ENCODE data around the gene INF2.

Gene INF2

GRCh38 chr14:104654119-104654518 is 35.3 kb upstream of the INF2 start:
- no peak overlapping the region for H3K27ac ChIP-seq
- no peak for TF ChIP-seq CTCF (conservative IDR thresholded peaks at IDR 0.05)

DNA sequence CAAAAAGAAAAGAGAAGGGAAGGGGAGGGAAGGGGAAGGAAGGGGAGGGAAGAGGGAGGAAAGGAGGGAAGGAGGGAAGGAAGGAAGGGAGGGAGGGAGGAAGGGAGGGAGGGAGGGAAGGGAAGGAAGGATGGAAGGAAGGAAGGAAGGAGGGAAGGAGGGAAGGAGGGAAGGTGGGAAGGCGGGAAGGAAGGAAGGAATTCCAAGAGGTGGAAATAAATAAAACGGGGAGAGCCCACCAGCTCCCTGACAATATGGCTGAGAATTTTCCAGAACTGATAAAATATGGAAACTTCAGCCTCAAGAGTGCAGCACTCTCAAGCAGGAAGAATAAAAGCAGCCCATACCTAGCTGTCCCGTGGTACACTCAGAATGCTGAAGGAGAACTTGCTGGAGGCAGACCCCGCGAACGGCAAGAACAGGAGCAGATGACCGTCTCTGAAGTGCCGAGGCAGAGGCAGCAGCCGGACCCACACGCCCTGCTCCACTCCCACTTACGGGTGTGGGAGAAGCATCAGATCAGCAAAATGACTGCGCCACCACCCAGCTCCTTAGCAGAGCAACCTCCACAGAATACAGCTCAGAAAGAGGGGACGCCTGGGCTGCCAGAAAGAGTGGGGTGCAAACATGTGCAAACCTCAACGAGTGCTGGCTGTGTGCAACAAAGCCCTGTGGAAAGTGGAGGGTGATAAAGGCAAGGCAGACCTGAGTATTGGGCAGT is 34.1 kb upstream of the INF2 start:
- no peak for TF ChIP-seq CTCF (conservative IDR thresholded peaks at IDR 0.05)
- no peak overlapping the region for H3K27ac ChIP-seq

GRCh38 chr14:104656014-104656714 is 33.3 kb upstream of the INF2 start:
- no peak overlapping the region for H3K27ac ChIP-seq
- no peak for TF ChIP-seq CTCF (conservative IDR thresholded peaks at IDR 0.05)

- TF ChIP-seq CTCF (conservative IDR thresholded peaks at IDR 0.05) = no peak
- H3K27ac ChIP-seq = no peak overlapping the region
Observed at GRCh38 chr14:104657101-104657524, 32.3 kb upstream of the INF2 start.

DNA sequence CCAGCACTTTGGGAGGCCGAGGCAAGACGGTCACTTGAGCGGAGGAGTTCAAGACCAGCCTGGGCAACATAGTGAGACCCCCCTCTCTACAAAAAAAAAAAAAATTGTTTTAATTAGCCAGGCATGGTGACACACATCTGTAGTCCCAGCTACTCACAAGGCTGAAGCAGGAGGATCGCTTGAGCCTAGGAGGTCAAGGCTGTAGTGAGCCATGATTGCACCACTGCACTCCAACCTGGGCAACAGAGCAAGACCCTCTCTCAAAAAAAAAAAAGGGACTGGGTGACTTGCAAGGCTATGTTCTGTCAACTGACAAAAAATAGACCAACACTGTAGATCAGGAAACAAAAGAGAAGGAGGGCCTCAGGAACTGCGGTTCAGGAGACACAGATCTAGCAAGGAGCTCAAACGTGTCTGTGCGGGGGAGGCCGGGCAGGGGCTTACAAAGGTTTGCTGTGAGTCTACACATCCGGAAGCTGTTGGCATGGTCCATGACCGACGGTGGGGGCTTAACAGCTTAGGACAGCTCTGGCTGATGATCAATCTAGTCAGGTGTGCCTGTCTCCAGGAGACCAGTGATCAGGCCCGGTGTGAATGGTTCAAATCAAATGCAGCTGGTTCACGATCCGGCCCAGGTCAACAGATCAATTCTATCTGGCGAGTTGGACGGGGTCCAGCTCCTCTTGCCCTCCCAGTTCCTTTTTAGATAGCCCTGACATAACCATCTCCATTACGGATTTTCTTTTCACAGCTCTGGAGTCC is 31.7 kb upstream of the INF2 start:
- H3K27ac ChIP-seq = no peak overlapping the region
- TF ChIP-seq CTCF (conservative IDR thresholded peaks at IDR 0.05) = no peak

GRCh38 chr14:104658325-104658712 is 31.1 kb upstream of the INF2 start:
- no peak for TF ChIP-seq CTCF (conservative IDR thresholded peaks at IDR 0.05)
- no peak overlapping the region for H3K27ac ChIP-seq

DNA sequence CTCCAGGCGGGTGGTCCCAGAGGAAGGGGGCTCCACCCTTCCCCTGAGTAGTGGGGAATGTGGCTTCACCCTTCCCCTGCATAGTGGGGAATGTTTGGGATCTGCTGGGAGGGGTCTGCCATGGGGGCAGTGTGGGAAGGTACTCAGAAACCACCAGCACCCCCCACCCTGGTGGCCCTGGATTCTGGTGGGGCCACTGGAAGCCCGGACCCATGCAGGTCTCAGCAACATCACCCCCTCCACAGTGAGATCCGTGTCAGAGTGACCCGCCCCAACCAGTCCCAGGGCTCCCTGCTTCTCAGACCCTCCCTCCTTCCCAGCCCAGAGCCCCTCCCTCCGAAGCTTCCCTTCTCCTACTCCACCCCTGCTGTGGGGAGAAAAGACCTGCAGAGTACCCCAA is 30.3 kb upstream of the INF2 start:
- H3K27ac ChIP-seq = no peak overlapping the region
- no peak for TF ChIP-seq CTCF (conservative IDR thresholded peaks at IDR 0.05)

All from VCaP (cell line).